H1 (cell line): ENCODE measurements around the gene AATK.

Source experiments
- CREB1 ChIP-seq: IDR thresholded peaks from 2 replicates; pipeline ENCODE4 v1.6.1; 2012; ENCODE audit warnings: inconsistent platforms
- CTCF ChIP-seq, 3 experiments: IDR thresholded peaks; 1 replicate in 2 of 3; 2 replicates in 1 of 3; pipeline versions ENCODE4 v1.5.1 to v1.6.1; 2011; ENCODE audit warnings: low read length in 3 of 3, mild to moderate bottlenecking in 3 of 3, inconsistent platforms in 2 of 3, low read depth in 1 of 3, moderate library complexity in 1 of 3; ENCODE audit not compliant: insufficient read depth in 1 of 3; ENCODE audit errors: control extremely low read depth in 1 of 3
- GABPA ChIP-seq: IDR thresholded peaks from 2 replicates; pipeline ENCODE4 v1.6.1; 2011; ENCODE audit warnings: mild to moderate bottlenecking, low read length, moderate library complexity, borderline replicate concordance; ENCODE audit not compliant: insufficient read depth
- HDAC2 ChIP-seq, 2 experiments: fragments of 300-600 bp in 1 of 2; sonication (generic) in 1 of 2; IDR thresholded peaks; 2 replicates each; pipeline ENCODE4 v1.6.1; 2011 to 2012; ENCODE audit warnings: low read depth in 2 of 2, low read length in 2 of 2, mild to moderate bottlenecking in 2 of 2, moderate library complexity in 2 of 2, borderline replicate concordance in 1 of 2, inconsistent platforms in 1 of 2
- JUN ChIP-seq: IDR thresholded peaks from 2 replicates; pipeline ENCODE4 v1.6.1; 2011; ENCODE audit warnings: low read depth, mild to moderate bottlenecking, improper control_type of control experiment, low read length
- MAX ChIP-seq: IDR thresholded peaks from 2 replicates; pipeline ENCODE4 v1.6.1; 2012; ENCODE audit warnings: inconsistent platforms
- POLR2AphosphoS5 ChIP-seq: IDR thresholded peaks from 2 replicates; pipeline ENCODE4 v1.6.1; 2011; ENCODE audit warnings: low read depth, low read length
- RFX5 ChIP-seq: IDR thresholded peaks from 2 replicates; pipeline ENCODE4 v1.6.1; 2011; ENCODE audit warnings: low read depth, low read length, improper control_type of control experiment, borderline replicate concordance
- SIN3A ChIP-seq, 2 experiments: IDR thresholded peaks in 1 of 2; conservative IDR thresholded peaks in 1 of 2; 2 replicates each; pipeline ENCODE4 v1.6.1; 2011 to 2012; ENCODE audit warnings: low read length in 2 of 2, improper control_type of control experiment in 1 of 2, low read depth in 1 of 2, mild to moderate bottlenecking in 1 of 2
- SP1 ChIP-seq: IDR thresholded peaks from 2 replicates; pipeline ENCODE4 v1.6.1; 2011; ENCODE audit warnings: low read depth, low read length
- SRF ChIP-seq: IDR thresholded peaks from 2 replicates; pipeline ENCODE4 v1.6.1; 2011; ENCODE audit warnings: mild to moderate bottlenecking, low read depth, low read length, moderate library complexity
- TF ChIP-seq, protein P1 (sequence below): IDR thresholded peaks from 2 replicates; pipeline ENCODE4 v1.6.1; 2011; ENCODE audit warnings: low read depth, mild to moderate bottlenecking, low read length; ENCODE audit not compliant: insufficient read depth

GRCh38 chr17:81198826-81199481 is 32.9 kb upstream of the AATK start:
- TF ChIP-seq CTCF (IDR thresholded peaks at IDR 0.05; ENCODE audit: control extremely low read depth in 1 of 3, insufficient read depth in 1 of 3, low read depth in 1 of 3, low read length in 3 of 3), result no peak
- TF ChIP-seq CREB1, result no peak
- no peak for TF ChIP-seq GABPA
- no peak for TF ChIP-seq POLR2AphosphoS5
- TF ChIP-seq HDAC2 (IDR thresholded peaks at IDR 0.05; ENCODE audit: borderline replicate concordance in 1 of 2, low read depth in 2 of 2, low read length in 2 of 2), result no peak
- TF ChIP-seq SRF, result no peak
- no peak for TF ChIP-seq JUN
- no peak for TF ChIP-seq SIN3A (conservative IDR thresholded peaks at IDR 0.05 in 1 of 2, IDR thresholded peaks at IDR 0.05 in 1 of 2; ENCODE audit: low read depth in 1 of 2, low read length in 2 of 2)
- TF ChIP-seq SP1, result no peak
- TF ChIP-seq MAX, result no peak
- TF ChIP-seq, protein P1, sequence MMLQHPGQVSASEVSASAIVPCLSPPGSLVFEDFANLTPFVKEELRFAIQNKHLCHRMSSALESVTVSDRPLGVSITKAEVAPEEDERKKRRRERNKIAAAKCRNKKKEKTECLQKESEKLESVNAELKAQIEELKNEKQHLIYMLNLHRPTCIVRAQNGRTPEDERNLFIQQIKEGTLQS, result no peak
- TF ChIP-seq RFX5, result no peak
